SK-N-MC (cell line): Measurements from ENCODE around the gene CPT1A.
A peak's percentile ranks its signal among the peaks of the same experiment; 100 is the strongest.

Experiments
- DNase-seq: peaks from one replicate; pipeline ENCODE4 v3.0.0-alpha.2; 2011; ENCODE audit warnings: low read depth, low spot score
- H3K27ac ChIP-seq: fragments of 200-600 bp; sonication (generic); 2 replicates; pipeline ENCODE4 v1.5.1; 2016; ENCODE audit warnings: mixed run types
- H3K36me3 ChIP-seq: fragments of 200-600 bp; sonication (generic); 2 replicates; pipeline ENCODE4 v1.6.1; 2017; ENCODE audit warnings: antibody characterized with exemption, low read length, mixed read lengths; ENCODE audit not compliant: insufficient read depth
- H3K4me3 ChIP-seq: fragments of 200-600 bp; sonication (generic); 2 replicates; pipeline ENCODE4 v1.5.1; 2016
- H3K9ac ChIP-seq: fragments of 200-600 bp; sonication (generic); 2 replicates; pipeline ENCODE4 v1.8.0; 2017; ENCODE audit warnings: mixed run types, mixed read lengths; ENCODE audit not compliant: insufficient read length
- H3K9me3 ChIP-seq: fragments of 200-600 bp; sonication (generic); 2 replicates; pipeline ENCODE4 v1.6.1; 2017; ENCODE audit warnings: low read depth, mild to moderate bottlenecking, antibody characterized with exemption, low read length, moderate library complexity, mixed read lengths
- EZH2 ChIP-seq: fragments of 200-600 bp; sonication (generic); IDR thresholded peaks from one replicate; pipeline ENCODE4 v1.6.1; 2017; ENCODE audit warnings: antibody characterized with exemption
- FOXP2 ChIP-seq: optimal IDR thresholded peaks from 2 replicates; pipeline ENCODE3; 2011; ENCODE audit warnings: mild to moderate bottlenecking, moderate library complexity; ENCODE audit not compliant: insufficient read depth; ENCODE audit errors: extremely low read length, control extremely low read depth
- POLR2AphosphoS5 ChIP-seq: IDR thresholded peaks from 2 replicates; pipeline ENCODE4 v1.6.1; 2012; ENCODE audit warnings: mild to moderate bottlenecking, low read depth, low read length, borderline replicate concordance

Gene CPT1A

DNA sequence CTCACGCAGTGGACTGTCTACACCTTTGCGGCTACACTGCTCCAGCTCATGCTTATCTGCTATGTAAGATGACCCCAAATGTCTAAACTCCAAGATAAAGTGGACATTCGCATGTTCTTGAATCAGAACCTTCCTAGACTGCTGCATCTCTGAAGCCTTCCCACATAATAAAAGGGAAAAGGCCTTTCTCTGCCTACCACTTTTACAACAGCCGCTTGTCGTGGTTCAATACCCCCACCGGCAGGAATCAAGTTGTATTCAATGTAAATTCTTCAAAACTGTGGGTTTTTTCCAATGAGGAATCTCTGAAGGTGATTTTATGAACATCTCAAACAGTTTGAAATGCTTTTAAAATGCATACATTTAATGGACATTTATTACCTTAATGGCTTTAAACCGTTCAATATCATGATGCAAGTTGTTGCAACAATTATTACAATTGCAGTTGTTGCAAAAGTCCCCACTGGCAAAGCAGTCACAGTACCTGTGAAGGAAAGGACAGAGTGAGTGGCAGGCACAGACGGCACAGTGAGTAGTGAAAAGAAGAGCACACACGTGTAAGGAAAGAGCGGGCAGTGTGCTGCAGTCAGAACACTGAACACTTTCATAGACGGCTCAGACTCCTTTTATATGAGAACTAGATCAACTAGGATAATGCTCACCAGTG, 126.1 kb downstream of the CPT1A start:
- H3K4me3 ChIP-seq = no peak overlapping the region
- no peak for DNase-seq
- no peaks in the 10 kb centered on the region for H3K36me3 ChIP-seq
- TF ChIP-seq FOXP2 (no peak), EZH2 (no peak), POLR2AphosphoS5 (no peak)
- H3K9me3 ChIP-seq = 0 out of 2 replicates have a peak, but pooled peaks cover 4% of the 10 kb centered on the region
- H3K9ac ChIP-seq = no peak overlapping the region
- H3K27ac ChIP-seq = no peak overlapping the region

DNA sequence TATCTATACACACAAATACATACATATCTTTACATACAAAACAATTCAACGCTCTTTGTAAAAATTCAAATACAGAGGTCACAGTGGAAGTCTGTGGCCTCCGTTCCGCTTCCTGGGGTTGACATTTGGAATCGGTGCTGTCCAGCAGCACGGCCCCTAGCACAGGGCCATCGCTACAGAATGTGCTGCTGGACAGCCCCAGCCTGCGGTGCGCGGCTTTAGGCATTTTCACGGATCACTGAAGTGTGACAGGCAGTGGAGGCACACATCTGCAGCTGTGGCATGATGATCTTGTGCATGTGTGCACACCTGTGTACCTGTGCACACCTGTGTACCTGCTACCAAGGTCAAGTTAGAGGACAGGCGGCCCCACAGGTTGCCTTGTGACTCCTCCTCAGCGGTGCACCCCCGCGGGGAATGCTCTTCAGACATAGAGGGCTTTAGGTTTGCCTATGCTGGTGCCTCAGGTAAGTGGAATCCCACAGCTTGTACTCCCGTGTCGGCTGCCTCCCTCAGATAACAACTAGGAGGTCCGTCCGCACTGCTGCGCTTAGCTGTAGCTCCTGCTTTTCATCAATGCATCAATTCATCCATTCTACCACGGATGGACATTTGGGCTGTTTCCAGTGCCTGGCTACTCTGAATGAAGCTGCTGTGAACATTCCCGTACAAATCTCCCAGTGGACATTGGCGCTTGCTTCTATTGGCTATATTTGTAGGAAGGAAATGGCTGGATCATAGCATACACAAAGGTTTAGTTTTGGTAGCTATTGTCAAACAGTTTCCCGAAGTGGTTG, 127.5 kb downstream of the CPT1A start:
- Histone ChIP-seq H3K4me3 (no peak overlapping the region), H3K9me3 (0 out of 2 replicates have a peak, but pooled peaks cover 4% of the 10 kb centered on the region), H3K27ac (no peak overlapping the region), H3K9ac (no peak overlapping the region), H3K36me3 (no peaks in the 10 kb centered on the region)
- TF ChIP-seq POLR2AphosphoS5 = no peak
- TF ChIP-seq EZH2 = no peak
- no peak for TF ChIP-seq FOXP2
- DNase-seq = no peak

DNA sequence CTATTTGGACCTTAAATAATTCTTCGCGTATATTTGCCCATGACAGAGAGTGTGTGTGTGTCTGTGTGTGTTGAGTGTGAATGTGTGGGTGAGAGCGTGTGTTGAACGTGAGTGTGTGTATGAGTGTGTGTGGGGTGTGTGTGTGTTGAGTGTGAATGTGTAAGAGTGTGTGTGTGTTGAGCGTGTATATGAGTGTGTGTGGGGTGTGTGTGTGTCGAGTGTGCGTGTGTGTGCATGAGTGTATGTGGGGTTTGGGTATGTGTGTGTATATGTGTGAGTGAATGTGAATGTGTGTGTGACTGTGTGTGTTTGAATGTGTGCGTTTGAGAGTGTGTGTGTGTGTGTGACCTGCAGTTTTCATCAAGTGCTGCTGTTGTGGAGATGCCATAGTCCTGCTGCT, 130.6 kb downstream of the CPT1A start:
- no peak overlapping the region for H3K4me3 ChIP-seq
- no peaks in the 10 kb centered on the region for H3K36me3 ChIP-seq
- no peak for TF ChIP-seq EZH2
- no peak for TF ChIP-seq POLR2AphosphoS5
- TF ChIP-seq FOXP2 = no peak
- no peak overlapping the region for H3K9ac ChIP-seq
- H3K27ac ChIP-seq = no peak overlapping the region
- no peak for DNase-seq
- no peaks in the 10 kb centered on the region for H3K9me3 ChIP-seq

DNA sequence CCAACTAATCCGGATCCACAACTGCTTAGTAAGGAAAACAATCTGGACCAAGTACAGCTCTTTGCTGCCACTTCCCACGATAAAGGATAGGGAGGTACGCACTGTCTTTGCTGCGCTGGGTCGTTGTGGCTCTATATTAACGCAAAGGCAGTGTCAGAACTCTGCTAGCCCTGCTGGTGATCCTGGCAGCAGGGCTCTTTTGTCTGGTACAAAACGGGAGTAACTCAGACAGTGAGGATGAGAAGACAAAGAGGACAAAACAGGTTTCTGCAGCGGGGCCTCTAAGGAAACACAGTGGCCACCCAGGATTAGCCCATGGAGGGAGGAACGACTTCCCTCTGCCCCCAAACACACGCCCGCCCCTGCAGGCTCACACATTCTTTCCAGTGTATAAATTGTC, 131.3 kb downstream of the CPT1A start:
- DNase-seq = no peak
- Histone ChIP-seq H3K36me3 (no peaks in the 10 kb centered on the region), H3K9ac (no peak overlapping the region), H3K27ac (no peak overlapping the region), H3K9me3 (no peaks in the 10 kb centered on the region), H3K4me3 (no peak overlapping the region)
- no peak for TF ChIP-seq EZH2
- no peak for TF ChIP-seq POLR2AphosphoS5
- TF ChIP-seq FOXP2 = no peak

DNA sequence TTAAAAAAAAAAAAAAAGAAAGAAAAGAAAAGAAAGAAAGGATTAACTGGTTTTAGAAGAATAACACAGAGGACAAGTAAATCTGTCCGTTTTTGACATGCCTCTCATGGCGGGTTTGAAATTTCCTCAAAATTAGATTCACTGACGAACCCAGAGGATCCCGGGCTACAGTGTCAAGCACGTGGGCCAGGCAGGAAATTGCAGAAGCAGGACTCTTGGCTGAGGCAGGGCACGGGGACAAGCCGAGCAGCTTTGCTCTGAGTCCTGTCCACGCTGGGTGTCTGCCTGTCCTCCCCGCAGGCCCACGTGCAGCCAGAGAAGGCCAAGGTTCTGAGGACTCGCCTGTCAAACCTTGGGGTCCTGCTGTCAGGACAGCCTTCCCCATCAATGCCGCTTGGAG, 132.7 kb downstream of the CPT1A start:
- DNase-seq = no peak
- H3K4me3 ChIP-seq = no peak overlapping the region
- TF ChIP-seq EZH2 = no peak
- TF ChIP-seq FOXP2 = no peak
- no peak for TF ChIP-seq POLR2AphosphoS5
- H3K27ac ChIP-seq = no peak overlapping the region
- H3K9me3 ChIP-seq = no peaks in the 10 kb centered on the region
- no peak overlapping the region for H3K9ac ChIP-seq
- no peaks in the 10 kb centered on the region for H3K36me3 ChIP-seq

DNA sequence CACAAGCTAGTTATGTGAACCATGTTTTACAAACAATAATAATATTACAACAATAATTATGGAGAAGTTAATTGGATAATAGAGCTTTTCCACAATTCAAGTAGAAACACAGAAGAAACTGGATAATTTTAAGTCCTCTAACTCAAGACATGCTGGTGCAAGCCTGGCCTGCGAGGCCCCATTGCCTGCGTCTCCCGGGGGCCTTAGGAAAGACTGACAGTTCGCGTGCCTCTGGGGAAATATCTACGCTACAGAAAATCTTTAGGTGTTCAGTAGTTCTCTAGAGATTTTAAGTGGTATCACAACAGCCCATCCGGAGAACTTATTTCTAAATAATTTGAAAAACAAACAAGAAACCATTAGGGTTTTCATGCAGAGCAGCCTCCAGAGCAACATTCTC, 134.2 kb downstream of the CPT1A start:
- Histone ChIP-seq H3K9ac (peak overlapping the region; percentile 30), H3K36me3 (no peaks in the 10 kb centered on the region), H3K9me3 (no peaks in the 10 kb centered on the region), H3K27ac (no peak overlapping the region), H3K4me3 (no peak overlapping the region)
- DNase-seq = no peak
- TF ChIP-seq FOXP2 (no peak), EZH2 (no peak), POLR2AphosphoS5 (no peak)

DNA sequence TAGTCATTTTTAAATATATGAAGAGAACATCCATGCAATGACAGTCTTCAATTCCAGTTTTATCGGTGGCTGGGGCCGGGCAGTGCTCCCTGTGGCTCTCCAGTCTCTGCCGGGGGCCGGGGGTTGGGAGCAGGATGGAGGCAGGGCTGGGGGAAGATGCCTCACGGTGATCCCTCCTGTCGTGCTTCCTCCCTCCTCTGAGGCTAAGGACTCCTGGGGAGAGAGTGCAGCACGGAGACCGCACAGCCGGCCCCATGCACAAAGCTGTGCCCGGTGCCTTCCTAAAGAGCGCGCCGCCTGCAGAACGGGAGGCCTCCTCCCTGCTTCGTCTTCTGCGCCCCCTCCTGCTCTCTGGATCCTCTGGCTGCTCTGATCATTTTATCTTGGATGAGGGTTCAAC, 136.8 kb downstream of the CPT1A start:
- no peak overlapping the region for H3K4me3 ChIP-seq
- H3K27ac ChIP-seq = no peak overlapping the region
- H3K9ac ChIP-seq = no peak overlapping the region
- no peaks in the 10 kb centered on the region for H3K36me3 ChIP-seq
- no peak for TF ChIP-seq FOXP2
- no peaks in the 10 kb centered on the region for H3K9me3 ChIP-seq
- DNase-seq = no peak
